GM18526 (cell line): ENCODE measurements around the gene PKMYT1.

Experiments
- POLR2A ChIP-seq: IDR thresholded peaks from 3 replicates; pipeline ENCODE4 v1.6.1; 2011; ENCODE audit not compliant: insufficient read length; ENCODE audit errors: extremely low read depth

PKMYT1 gene

GRCh38 chr16:2980227-2981176 lies at the start of gene PKMYT1:
Gene PKMYT1, minus strand, starts transcription at chr16:2980446. Its CDS starts 789 bp downstream, at chr16:2979657.
- TF ChIP-seq POLR2A: peak; percentile 96

- TF ChIP-seq POLR2A: no peak
These were observed 49.4 kb upstream of the PKMYT1 start for GRCh38 chr16:3029491-3030221.

GRCh38 chr16:3028716-3029319 lies 48.6 kb upstream of the PKMYT1 start:
- TF ChIP-seq POLR2A: no peak

- TF ChIP-seq POLR2A: no peak
These were observed 47.9 kb upstream of the PKMYT1 start for GRCh38 chr16:3027983-3028715.

GRCh38 chr16:3027489-3027795 lies 47.2 kb upstream of the PKMYT1 start:
- no peak for TF ChIP-seq POLR2A

DNA sequence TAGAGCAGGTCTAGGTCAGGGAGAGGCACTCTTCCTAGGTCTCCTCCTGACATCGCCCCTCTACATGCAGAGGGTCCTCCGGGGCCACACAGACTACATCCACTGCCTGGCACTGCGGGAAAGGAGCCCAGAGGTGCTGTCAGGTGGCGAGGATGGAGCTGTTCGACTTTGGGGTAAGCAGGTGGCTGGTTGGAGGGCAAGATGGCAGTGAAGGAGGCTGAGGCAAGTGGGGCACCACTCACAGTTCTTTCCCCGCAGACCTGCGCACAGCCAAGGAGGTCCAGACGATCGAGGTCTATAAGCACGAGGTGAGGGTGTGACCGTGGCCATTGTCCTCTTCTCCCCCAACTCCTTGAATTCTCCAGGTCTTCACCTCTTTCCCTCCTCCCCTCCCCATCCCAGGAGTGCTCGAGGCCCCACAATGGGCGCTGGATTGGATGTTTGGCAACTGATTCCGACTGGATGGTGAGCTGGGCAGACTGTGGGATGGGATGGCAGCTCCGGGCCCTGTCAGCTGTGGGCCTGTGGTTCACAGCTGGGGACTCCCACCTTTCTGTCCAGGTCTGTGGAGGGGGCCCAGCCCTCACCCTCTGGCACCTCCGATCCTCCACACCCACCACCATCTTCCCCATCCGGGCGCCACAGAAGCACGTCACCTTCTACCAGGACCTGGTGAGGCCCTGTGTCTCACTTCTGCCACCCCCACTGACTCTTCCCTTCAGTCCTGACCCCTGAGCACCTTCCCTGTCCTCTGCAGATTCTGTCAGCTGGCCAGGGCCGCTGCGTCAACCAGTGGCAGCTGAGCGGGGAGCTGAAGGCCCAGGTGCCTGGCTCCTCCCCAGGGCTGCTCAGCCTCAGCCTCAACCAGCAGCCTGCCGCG lies 46.6 kb upstream of the PKMYT1 start:
- TF ChIP-seq POLR2A: no peak

- TF ChIP-seq POLR2A: no peak
These were observed 45.7 kb upstream of the PKMYT1 start for GRCh38 chr16:3026003-3026378.

DNA sequence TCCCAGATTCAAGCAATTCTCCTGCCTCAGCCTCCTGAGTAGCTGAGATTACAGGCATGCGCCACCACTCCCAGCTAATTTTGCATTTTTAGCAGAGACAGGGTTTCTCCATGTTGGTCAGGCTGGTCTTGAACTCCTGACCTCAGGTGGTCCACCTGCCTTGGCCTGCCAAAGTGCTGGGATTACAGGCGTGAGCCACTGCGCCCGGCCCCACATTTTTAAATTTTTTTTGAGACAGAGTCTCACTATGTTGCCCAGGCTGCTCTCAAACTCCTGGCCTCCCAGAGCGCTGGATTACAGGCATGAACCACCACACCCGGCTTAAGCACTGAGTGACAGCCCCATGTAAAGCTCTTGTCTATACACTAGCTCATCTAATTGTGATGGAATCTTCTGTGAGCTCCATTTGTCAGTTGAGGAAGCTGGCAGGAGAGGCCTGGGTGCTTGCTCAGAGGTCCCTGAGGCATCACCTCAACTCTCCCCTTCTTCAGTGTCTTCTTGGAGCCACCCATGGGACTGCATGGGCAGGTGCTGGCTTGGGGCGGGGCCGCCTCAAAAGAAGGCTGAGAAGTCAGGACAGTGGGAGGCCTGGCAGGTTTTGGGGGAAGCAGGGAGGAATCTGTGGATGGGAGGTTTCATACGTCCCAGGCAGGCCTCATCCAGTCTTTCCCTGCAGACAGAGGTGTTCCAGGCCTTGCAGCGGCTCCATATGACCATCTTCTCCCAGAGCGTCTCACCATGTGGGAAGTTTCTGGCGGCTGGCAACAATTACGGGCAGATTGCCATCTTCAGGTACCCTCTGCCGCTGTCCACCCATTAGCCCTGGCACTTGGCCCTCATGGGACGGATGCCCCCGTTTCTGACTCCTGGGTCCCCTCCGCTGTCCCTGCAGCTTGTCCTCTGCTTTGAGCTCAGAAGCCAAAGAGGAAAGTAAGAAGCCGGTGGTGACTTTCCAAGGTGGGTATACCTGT lies 45.1 kb upstream of the PKMYT1 start:
- no peak for TF ChIP-seq POLR2A

- TF ChIP-seq POLR2A: peak; percentile 87
These were observed 43.6 kb upstream of the PKMYT1 start, which contains the start of the genes HCFC1R1 and THOC6 for GRCh38 chr16:3023669-3024478. Gene HCFC1R1, minus strand, starts transcription at chr16:3023942. Its CDS starts 1 bp downstream, at chr16:3023941. Gene THOC6, plus strand, starts transcription at chr16:3024035. Its CDS starts 292 bp downstream, at chr16:3024327.

DNA sequence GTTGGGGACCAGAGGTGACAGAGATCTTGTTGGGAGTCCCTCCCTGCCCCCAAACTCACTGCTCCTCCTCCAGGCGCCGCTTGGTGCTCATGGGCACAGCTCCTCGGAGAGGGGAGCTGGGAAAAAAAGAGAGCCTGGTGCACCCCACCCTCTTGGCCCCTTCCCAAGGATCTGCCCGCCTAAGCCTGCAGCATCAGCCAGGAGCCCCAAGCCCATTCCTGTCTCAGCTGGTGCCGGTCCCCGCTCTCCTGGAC lies 43.1 kb upstream of the PKMYT1 start:
- no peak for TF ChIP-seq POLR2A

- no peak for TF ChIP-seq POLR2A
These were observed 42.6 kb upstream of the PKMYT1 start for GRCh38 chr16:3022684-3023414.

DNA sequence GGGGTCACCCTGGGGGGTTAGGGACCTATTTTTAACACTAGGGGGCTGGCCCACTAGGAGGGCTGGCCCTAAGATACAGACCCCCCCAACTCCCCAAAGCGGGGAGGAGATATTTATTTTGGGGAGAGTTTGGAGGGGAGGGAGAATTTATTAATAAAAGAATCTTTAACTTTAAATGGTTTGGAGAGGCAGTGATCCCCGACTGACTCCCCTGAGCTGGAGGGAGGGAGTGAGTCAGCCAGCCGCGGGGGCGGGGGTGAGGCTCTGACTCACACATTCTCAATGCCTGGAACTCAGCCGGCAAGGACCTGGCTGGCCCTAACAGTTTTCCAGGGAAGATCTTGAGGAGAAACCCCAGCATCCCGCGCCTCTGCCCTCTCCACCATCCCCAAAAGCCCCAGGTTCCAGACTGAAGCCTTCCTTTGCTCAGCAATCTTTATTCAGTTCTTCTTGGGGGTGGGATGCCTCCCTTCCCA lies 42.0 kb upstream of the PKMYT1 start:
- no peak for TF ChIP-seq POLR2A
